ENCODE measurements around the gene ACTC1.
"Not testable (repeated sequence)": the region's sequence is repeated elsewhere in the genome, so short reads cannot be mapped to it uniquely, and the experiment has no call there.

Gene ACTC1

DNA sequence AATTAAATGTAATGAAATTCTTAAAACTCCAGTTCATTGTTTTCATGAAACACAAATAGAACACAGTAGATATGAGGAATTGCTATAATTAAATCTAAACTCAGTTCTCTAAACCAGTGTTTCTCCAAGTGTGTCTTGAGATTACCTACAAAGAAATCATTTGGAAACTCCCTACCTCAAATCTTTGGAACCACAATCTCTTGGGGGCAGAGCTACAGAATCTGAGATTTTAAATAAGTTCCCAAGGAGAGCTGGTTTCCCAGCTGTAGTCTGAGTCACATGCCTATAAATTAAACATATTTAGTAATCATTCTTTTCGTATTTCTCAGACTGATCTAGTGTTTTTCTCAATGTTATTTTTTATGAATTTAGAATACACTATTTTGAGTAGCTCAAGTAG lies 17.0 kb upstream of the ACTC1 start:
- FAIRE-seq = no peak
- DNase-seq (ENCODE audit: insufficient read length) = no peak
- no peak for TF ChIP-seq TAF1 (IDR thresholded peaks at IDR 0.05; ENCODE audit: borderline replicate concordance, low read depth, low read length)
- no peak for TF ChIP-seq POLR2AphosphoS5 (IDR thresholded peaks at IDR 0.05; ENCODE audit: low read depth, low read length)
- TF ChIP-seq POLR2A (IDR thresholded peaks at IDR 0.05; ENCODE audit: low read depth, low read length) = no peak

DNA sequence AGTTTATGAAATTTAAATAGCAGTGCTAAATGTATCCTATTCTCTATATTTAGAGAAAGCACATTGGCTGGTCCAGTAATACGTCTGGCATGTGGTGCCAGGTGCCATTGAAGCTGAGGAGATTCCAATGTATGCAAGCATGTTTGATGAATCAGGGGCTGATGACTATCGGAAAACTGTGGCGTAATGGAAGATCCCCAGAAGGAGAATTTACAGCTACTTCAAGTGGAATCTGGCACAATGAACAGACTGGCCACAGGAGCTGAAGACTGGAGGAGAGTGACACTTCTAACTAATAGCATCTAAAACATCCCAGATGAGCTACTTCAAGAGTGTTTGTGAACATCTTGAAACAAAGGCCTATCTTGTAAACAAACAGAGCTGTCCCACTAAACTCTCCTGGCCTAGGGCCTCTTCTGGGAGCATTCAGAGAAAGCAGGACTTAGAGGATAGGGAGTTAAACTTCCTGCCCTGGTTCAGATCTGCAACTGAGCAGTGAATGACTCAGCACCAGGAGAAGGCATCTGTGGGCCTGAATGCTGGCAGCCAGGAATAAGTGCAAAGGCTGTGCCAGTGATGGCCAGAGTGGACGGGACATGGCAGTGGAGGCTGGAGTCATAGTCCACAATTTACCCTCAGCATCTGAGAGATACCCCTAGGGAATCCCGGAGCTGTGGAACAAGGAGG lies 15.2 kb upstream of the ACTC1 start:
- FAIRE-seq (no peak), DNase-seq (ENCODE audit: insufficient read length) (no peak)
- TF ChIP-seq TAF1 (IDR thresholded peaks at IDR 0.05; ENCODE audit: borderline replicate concordance, low read depth, low read length) (no peak), POLR2A (IDR thresholded peaks at IDR 0.05; ENCODE audit: low read depth, low read length) (no peak)

DNA sequence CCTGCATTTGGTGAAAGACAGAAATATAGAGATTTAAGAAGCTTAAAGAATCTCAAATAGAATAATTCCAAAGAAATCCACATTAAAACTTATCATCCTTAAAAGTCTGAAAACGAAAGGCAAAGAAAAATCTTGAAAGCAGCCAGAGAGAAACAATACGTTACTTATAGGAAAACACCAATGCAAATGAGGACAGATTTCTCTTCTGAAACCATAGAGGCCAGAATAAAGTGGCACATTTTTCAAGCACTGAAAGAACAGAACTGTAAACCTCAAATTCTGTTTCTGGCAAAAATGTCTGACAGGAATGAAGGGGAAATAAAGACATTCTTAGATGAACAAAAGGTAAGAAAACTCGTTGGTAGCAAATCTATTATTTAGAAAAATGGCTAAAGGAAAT lies 13.8 kb upstream of the ACTC1 start:
- TF ChIP-seq TAF1 (IDR thresholded peaks at IDR 0.05; ENCODE audit: borderline replicate concordance, low read depth, low read length) = no peak
- TF ChIP-seq POLR2AphosphoS5 (IDR thresholded peaks at IDR 0.05; ENCODE audit: low read depth, low read length) = no peak
- TF ChIP-seq POLR2A (IDR thresholded peaks at IDR 0.05; ENCODE audit: low read depth, low read length) = no peak
- DNase-seq (ENCODE audit: insufficient read length) = no peak
- FAIRE-seq = no peak

DNA sequence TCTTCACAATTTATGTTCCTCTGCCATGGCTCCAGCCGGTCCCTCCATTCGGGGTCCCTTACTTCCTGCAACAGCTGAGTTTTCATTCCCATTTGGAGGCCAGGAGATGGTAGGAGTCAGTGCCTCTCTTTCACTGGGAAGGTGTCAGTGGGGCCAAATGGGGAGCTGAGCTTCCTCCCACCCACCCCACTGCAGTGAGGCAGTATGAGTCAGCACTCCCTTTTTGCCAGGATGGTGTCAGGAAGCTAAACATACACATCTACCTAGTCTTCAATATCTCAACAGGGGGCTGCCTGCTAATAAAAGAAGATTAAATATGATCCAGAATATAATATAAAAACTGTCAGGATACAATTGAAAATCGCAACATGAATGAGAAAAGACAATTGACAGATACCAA lies 12.7 kb upstream of the ACTC1 start:
- no peak for DNase-seq (ENCODE audit: insufficient read length)
- TF ChIP-seq TAF1 (IDR thresholded peaks at IDR 0.05; ENCODE audit: borderline replicate concordance, low read depth, low read length) = no peak
- TF ChIP-seq POLR2A (IDR thresholded peaks at IDR 0.05; ENCODE audit: low read depth, low read length) = no peak
- no peak for TF ChIP-seq POLR2AphosphoS5 (IDR thresholded peaks at IDR 0.05; ENCODE audit: low read depth, low read length)
- FAIRE-seq = no peak

DNA sequence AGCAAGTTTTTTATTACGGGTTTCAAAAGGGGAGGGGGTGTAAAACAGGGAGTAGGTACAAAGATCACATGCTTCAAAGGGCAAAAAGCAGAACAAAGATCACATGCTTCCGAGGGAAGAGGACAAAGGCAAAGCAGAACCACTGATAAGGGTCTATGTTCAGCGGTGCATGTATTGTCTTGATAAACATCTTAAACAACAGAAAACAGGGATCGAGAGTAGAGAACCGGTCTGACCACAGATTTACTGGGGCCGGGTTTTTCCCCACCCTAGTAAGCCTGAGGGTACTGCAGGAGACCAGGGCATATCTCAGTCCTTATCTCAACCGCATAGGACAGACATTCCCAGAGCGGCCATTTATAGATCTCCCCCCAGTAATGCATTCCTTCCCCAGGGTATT lies 11.9 kb upstream of the ACTC1 start:
- FAIRE-seq; DNase-seq (ENCODE audit: insufficient read length): not testable (repeated sequence)

DNA sequence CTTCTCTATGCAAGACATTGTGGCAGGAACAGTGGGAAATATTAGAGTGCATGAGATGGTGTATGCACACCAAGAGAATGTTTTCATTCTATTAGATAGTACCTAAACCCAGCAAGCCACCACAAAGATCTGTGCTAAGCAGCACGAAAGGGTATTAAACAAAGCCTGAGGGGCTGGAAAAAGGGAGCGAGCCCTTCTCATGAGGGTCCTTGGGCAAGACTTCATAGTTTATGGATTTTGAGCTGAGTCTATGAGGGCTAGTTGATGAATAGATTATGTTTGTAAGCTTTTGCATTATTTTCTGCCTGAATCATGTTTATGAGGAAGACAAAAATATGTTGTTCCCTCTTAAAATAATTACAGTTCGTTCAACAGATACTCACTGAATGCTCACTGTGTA lies 9.4 kb upstream of the ACTC1 start:
- no peak for TF ChIP-seq POLR2A (IDR thresholded peaks at IDR 0.05; ENCODE audit: low read depth, low read length)
- TF ChIP-seq POLR2AphosphoS5 (IDR thresholded peaks at IDR 0.05; ENCODE audit: low read depth, low read length) = no peak
- no peak for TF ChIP-seq TAF1 (IDR thresholded peaks at IDR 0.05; ENCODE audit: borderline replicate concordance, low read depth, low read length)
- DNase-seq (ENCODE audit: insufficient read length) (no peak), FAIRE-seq (no peak)

DNA sequence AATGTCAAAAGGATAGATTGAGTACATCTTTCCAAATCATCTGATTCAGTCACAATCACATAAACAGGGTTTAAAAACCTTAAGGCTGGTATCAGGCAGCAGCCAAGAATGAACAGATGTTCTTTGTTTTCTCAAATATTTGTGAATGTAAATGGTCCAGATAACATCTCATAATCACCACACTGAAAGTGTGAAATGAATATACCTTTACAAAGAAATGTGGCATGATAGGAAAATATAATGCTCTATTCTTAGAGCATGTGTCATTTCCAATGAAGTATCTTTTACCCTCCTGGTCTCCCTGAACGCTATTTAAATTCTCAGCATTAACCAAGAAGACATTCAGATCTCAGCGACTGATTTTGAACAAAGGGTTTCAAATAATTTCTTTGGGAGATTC lies 8.8 kb upstream of the ACTC1 start:
- no peak for TF ChIP-seq POLR2A (IDR thresholded peaks at IDR 0.05; ENCODE audit: low read depth, low read length)
- TF ChIP-seq TAF1 (IDR thresholded peaks at IDR 0.05; ENCODE audit: borderline replicate concordance, low read depth, low read length) = no peak
- no peak for TF ChIP-seq POLR2AphosphoS5 (IDR thresholded peaks at IDR 0.05; ENCODE audit: low read depth, low read length)
- FAIRE-seq (no peak), DNase-seq (ENCODE audit: insufficient read length) (no peak)

DNA sequence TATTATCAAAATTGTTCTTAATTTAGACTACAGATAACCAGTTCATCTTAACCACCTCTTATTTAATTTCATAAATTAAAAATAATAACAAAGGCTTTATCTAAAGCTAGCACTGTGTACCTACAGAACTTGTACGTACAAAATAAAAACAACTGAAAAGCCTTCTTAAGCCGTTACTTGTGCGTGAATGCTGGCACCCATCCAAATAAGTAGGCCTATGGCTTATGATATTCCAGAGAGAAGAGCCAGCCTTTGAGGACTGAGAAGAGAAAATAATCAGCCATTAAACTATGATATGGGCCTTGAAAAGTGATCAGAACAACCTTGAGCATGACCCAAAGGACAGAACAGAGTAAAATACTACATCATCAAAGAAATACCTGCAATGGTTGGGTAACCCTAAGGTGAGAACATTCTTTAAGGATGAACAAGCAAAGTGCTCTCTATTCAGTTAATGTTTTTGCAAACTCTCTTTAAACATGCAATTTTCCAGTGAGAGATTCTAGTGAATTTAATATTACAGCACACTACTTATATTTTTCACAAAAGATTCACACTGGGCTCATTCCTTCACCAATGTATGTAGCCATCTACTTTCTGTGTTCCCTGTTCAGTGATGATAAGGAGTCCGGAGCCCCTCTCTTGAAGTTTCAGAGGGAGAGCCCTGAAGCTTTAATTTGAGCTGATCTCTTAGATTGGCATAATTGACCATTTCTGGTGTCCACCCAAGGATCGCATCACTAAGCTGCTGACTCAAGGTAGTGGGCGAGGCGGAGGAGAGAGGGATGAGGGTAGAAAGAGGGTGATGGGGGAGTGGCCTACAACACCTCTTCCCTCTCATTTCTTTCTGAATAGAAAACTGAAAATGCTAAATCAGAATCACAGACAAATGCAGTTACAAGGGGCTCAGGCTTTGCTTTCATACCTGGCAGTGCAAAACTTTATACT lies 7.7 kb upstream of the ACTC1 start:
- no peak for FAIRE-seq

DNA sequence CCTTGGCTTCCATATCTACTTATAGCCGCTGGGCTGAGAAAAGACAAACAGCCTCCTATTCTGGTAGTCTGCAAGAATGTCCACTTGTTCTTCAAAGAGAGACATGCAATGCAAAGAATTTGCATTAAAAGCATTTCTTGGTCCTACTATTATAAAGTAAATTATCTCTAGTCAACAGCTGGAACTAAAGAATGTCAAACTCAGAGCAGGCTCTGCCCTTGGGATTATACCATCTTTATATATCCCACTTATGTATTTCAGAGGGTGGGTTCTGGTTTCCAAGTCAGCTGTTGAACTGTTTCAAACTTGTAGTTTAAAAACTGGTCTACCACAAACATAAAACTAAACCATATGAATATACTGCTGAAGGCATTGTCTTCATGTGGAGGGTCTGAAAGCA lies 7.0 kb upstream of the ACTC1 start:
- no peak for FAIRE-seq
- no peak for DNase-seq (ENCODE audit: insufficient read length)
- TF ChIP-seq POLR2AphosphoS5 (IDR thresholded peaks at IDR 0.05; ENCODE audit: low read depth, low read length) = no peak
- TF ChIP-seq TAF1 (IDR thresholded peaks at IDR 0.05; ENCODE audit: borderline replicate concordance, low read depth, low read length) = no peak
- no peak for TF ChIP-seq POLR2A (IDR thresholded peaks at IDR 0.05; ENCODE audit: low read depth, low read length)

More for the DNA sequence above, 7.7 kb upstream of the ACTC1 start:
- no peak for TF ChIP-seq TAF1 (IDR thresholded peaks at IDR 0.05; ENCODE audit: borderline replicate concordance, low read depth, low read length)
- DNase-seq (ENCODE audit: insufficient read length) = no peak

DNA sequence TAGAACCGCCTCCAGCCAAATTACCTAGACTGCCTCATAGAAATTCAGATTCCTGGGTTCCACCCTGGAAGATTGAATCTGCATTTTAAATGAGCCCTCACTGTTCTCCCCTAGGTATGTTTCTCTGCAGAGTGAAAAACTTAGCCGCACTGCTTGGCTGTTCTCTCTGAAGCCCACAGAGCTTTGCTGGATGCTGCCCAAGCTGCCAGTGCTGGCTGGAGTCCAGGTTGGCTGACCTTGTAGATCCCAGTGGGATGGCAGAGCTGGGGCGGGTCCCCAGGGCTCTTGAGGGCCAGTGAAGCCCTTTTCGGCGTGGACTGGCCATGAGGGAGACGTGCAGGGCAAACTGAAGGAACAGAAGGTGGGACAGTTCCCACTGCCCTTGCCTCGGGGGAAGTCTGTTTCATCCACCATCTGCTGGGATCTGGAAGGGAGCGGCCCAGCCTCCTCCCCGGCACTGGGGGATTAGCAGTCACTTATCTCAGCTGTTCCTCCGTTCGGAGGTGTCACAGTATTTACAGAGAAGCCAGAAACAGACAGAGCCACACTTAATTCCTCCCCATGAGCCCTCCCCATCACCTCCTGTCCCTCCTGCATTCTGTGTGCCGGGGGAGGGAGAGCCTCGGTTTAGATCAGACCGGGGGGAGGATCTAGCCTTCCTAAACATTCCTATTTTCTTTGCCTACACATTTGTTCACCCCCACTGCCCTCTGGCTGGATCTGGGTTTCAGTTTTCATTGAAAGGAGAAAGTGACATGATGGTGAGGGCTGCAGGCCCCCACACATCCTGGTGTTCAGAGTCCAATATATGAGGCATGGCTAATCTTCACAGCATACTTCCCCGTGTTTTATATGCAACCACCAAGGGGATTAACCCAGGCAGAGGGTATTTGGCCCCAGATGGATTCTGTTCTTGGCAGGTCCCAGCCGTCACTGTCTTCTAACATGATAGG lies 4.1 kb upstream of the ACTC1 start:
- DNase-seq (ENCODE audit: insufficient read length) (no peak), FAIRE-seq (no peak)
- TF ChIP-seq POLR2AphosphoS5 (IDR thresholded peaks at IDR 0.05; ENCODE audit: low read depth, low read length) = no peak
- no peak for TF ChIP-seq TAF1 (IDR thresholded peaks at IDR 0.05; ENCODE audit: borderline replicate concordance, low read depth, low read length)
- TF ChIP-seq POLR2A (IDR thresholded peaks at IDR 0.05; ENCODE audit: low read depth, low read length) = no peak

DNA sequence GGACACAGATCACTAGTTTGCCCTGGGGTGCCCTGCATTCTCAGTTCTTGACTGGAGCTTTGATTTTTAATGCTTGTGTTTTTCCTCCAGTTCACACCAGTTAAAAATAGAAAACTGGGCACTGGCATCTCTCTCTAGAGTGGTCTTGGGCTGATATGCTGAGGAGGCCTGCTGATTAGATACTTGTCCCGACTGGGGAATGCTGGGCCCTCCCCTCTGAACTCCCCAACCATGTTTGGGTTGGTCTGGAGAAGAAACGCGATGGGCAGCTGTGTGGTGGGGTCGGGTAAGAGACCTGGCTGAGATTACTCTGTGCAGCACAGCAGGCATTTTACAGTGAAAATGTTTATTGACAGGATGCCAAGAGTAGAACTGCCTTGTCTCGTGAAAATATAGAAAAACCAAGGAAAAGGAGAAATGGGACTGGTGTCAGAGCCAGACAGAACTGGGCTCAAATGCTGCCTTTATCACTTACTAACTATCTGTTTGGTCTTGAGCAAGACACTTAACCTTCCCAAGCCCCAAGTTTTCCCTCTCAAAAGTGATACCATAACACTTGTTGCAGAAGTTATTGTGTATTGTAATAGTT lies 1.6 kb upstream of the ACTC1 start:
- DNase-seq (ENCODE audit: insufficient read length) (no peak), FAIRE-seq (no peak)
- TF ChIP-seq TAF1 (IDR thresholded peaks at IDR 0.05; ENCODE audit: borderline replicate concordance, low read depth, low read length) (no peak), POLR2AphosphoS5 (IDR thresholded peaks at IDR 0.05; ENCODE audit: low read depth, low read length) (no peak), POLR2A (IDR thresholded peaks at IDR 0.05; ENCODE audit: low read depth, low read length) (no peak)
